ENCODE data around the gene PSMD12. TPM values are rescaled to one million over a fixed set of nuclear protein-coding genes. Genes with fewer than 3 reads are reported as not detected.

PSMD12 gene
- total RNA-seq, 1 experiment from 2014 or later = 84.4 TPM

- no peaks in the 10 kb centered on the region for H3K36me3 Mint-ChIP-seq (ENCODE audit: insufficient read depth, unreplicated experiment)
- CTCF ChIA-PET = no interaction called here
- no peaks in the 10 kb centered on the region for H3K27me3 ChIP-seq (replicated peaks; ENCODE audit: control insufficient read depth, insufficient read depth, low read length)
- POLR2A ChIA-PET = no interaction called here
- no peaks in the 10 kb centered on the region for H3K9me3 ChIP-seq
- no peaks in the 10 kb centered on the region for H3K4me1 Mint-ChIP-seq (ENCODE audit: low read depth, unreplicated experiment)
- H3K27me3 Mint-ChIP-seq (ENCODE audit: insufficient read depth, unreplicated experiment) = no peaks in the 10 kb centered on the region
- H3K4me3 ChIP-seq (ENCODE audit: low read depth, low read length) = no peak overlapping the region
- no peaks in the 10 kb centered on the region for H3K9me3 Mint-ChIP-seq (ENCODE audit: unreplicated experiment)
- intact Hi-C loops (cut with micrococcal nuclease; ENCODE audit: unreplicated experiment) = no loop called here
- no peak for TF ChIP-seq CTCF (IDR thresholded peaks at IDR 0.05; ENCODE audit: insufficient read depth in 1 of 2, low read depth in 1 of 2, low read length in 1 of 2, severe bottlenecking in 1 of 2, unreplicated experiment in 1 of 2)
- H3K4me3 Mint-ChIP-seq (ENCODE audit: unreplicated experiment) = no peak overlapping the region
- BruUV-seq (replicated peaks) = no TSS peak
- H3K27ac Mint-ChIP-seq (ENCODE audit: unreplicated experiment) = no peak overlapping the region
- H3K4me1 ChIP-seq = no peaks in the 10 kb centered on the region
- H3K36me3 ChIP-seq (ENCODE audit: control insufficient read depth, insufficient read depth, low read length) = no peaks in the 10 kb centered on the region
- no peak for DNase-seq
These were observed 47.8 kb upstream of the PSMD12 start for GRCh38 chr17:67414130-67414529.

GRCh38 chr17:67413388-67413787 is 47.0 kb upstream of the PSMD12 start:
- Mint-ChIP-seq H3K4me1 (ENCODE audit: low read depth, unreplicated experiment) (no peaks in the 10 kb centered on the region), H3K27ac (ENCODE audit: unreplicated experiment) (no peak overlapping the region), H3K9me3 (ENCODE audit: unreplicated experiment) (no peaks in the 10 kb centered on the region), H3K36me3 (ENCODE audit: insufficient read depth, unreplicated experiment) (no peaks in the 10 kb centered on the region), H3K4me3 (ENCODE audit: unreplicated experiment) (no peak overlapping the region), H3K27me3 (ENCODE audit: insufficient read depth, unreplicated experiment) (no peaks in the 10 kb centered on the region)
- H3K4me3 ChIP-seq (ENCODE audit: low read depth, low read length) = no peak overlapping the region
- intact Hi-C loops (cut with micrococcal nuclease; ENCODE audit: unreplicated experiment) = no loop called here
- DNase-seq = no peak
- ChIA-PET CTCF (no interaction called here), POLR2A (no interaction called here)
- no peaks in the 10 kb centered on the region for H3K4me1 ChIP-seq
- no peaks in the 10 kb centered on the region for H3K36me3 ChIP-seq (ENCODE audit: control insufficient read depth, insufficient read depth, low read length)
- H3K9me3 ChIP-seq = peaks cover 3% of the 10 kb centered on the region; the same call in 1 of the 2 replicates
- BruUV-seq (replicated peaks) = no TSS peak
- no peaks in the 10 kb centered on the region for H3K27me3 ChIP-seq (replicated peaks; ENCODE audit: control insufficient read depth, insufficient read depth, low read length)
- TF ChIP-seq CTCF (IDR thresholded peaks at IDR 0.05; ENCODE audit: insufficient read depth in 1 of 2, low read depth in 1 of 2, low read length in 1 of 2, severe bottlenecking in 1 of 2, unreplicated experiment in 1 of 2) = no peak

- TF ChIP-seq CTCF (IDR thresholded peaks at IDR 0.05; ENCODE audit: insufficient read depth in 1 of 2, low read depth in 1 of 2, low read length in 1 of 2, severe bottlenecking in 1 of 2, unreplicated experiment in 1 of 2) = no peak
- peaks cover 3% of the 10 kb centered on the region; the same call in 1 of the 2 replicates for H3K9me3 ChIP-seq
- ChIA-PET CTCF (no interaction called here), POLR2A (no interaction called here)
- no peaks in the 10 kb centered on the region for H3K27me3 ChIP-seq (replicated peaks; ENCODE audit: control insufficient read depth, insufficient read depth, low read length)
- Mint-ChIP-seq H3K4me1 (ENCODE audit: low read depth, unreplicated experiment) (no peaks in the 10 kb centered on the region), H3K27ac (ENCODE audit: unreplicated experiment) (no peak overlapping the region), H3K4me3 (ENCODE audit: unreplicated experiment) (no peak overlapping the region), H3K27me3 (ENCODE audit: insufficient read depth, unreplicated experiment) (no peaks in the 10 kb centered on the region), H3K36me3 (ENCODE audit: insufficient read depth, unreplicated experiment) (no peaks in the 10 kb centered on the region), H3K9me3 (ENCODE audit: unreplicated experiment) (no peaks in the 10 kb centered on the region)
- H3K4me3 ChIP-seq (ENCODE audit: low read depth, low read length) = no peak overlapping the region
- H3K4me1 ChIP-seq = no peaks in the 10 kb centered on the region
- no peaks in the 10 kb centered on the region for H3K36me3 ChIP-seq (ENCODE audit: control insufficient read depth, insufficient read depth, low read length)
- intact Hi-C loops (cut with micrococcal nuclease; ENCODE audit: unreplicated experiment) = no loop called here
- no peak for DNase-seq
- BruUV-seq (replicated peaks) = no TSS peak
These were observed 46.6 kb upstream of the PSMD12 start for GRCh38 chr17:67412941-67413340.
